A673 (cell line): ENCODE data around the gene ANAPC1. TPM values are rescaled to one million over a fixed set of nuclear protein-coding genes. Genes with fewer than 3 reads are reported as not detected.
"Not testable (repeated sequence)": the region's sequence is repeated elsewhere in the genome, so short reads cannot be mapped to it uniquely, and the experiment has no call there.

Experiments used
- BruUV-seq: library from RNA; stranded (reverse); fragments of 400-500 nt; replicated peaks from 2 replicates; lab custom pipeline; 2021; lab: Mats Ljungman, UMichigan
- CTCF ChIA-PET: fragments of 300-600 bp; sonication (Branson Sonifier 250); formaldehyde crosslinking; loops from one replicate; lab custom pipeline; 2022; ENCODE audit warnings: antibody characterized with exemption; lab: Charles Lee
- POLR2A ChIA-PET: fragments of 300-600 bp; sonication (Branson Sonifier 250); formaldehyde crosslinking; loops from one replicate; lab custom pipeline; 2022; ENCODE audit warnings: antibody characterized with exemption; ENCODE audit not compliant: low non-redundant PET; lab: Charles Lee
- DNase-seq: peaks from one replicate; pipeline ENCODE4 v3.0.0-alpha.2; 2015; ENCODE audit warnings: low spot score
- H3K27ac ChIP-seq: fragments of 200-600 bp; sonication (generic); 2 replicates; pipeline ENCODE4 v1.5.1; 2016; ENCODE audit warnings: mixed run types, low read depth, mild to moderate bottlenecking, mixed read lengths, antibody characterized with exemption, low read length; ENCODE audit not compliant: poor library complexity, severe bottlenecking
- H3K27me3 ChIP-seq: fragments of 200-600 bp; sonication (generic); replicated peaks from 2 replicates; pipeline ENCODE4 v1.6.1; 2017; ENCODE audit warnings: mixed run types, low read depth, mild to moderate bottlenecking, mixed read lengths, antibody characterized with exemption, low read length; ENCODE audit not compliant: insufficient read depth, poor library complexity
- H3K36me3 ChIP-seq: fragments of 200-600 bp; sonication (generic); 2 replicates; pipeline ENCODE4 v1.6.1; 2016; ENCODE audit warnings: mixed run types, mild to moderate bottlenecking, mixed read lengths, antibody characterized with exemption, low read length; ENCODE audit not compliant: insufficient read depth, poor library complexity, severe bottlenecking
- H3K4me1 ChIP-seq: fragments of 200-600 bp; sonication (generic); 2 replicates; pipeline ENCODE4 v1.6.1; 2017; ENCODE audit warnings: mixed run types, mild to moderate bottlenecking, mixed read lengths, antibody characterized with exemption, low read length; ENCODE audit not compliant: insufficient read depth, poor library complexity, severe bottlenecking
- H3K4me3 ChIP-seq: fragments of 200-600 bp; sonication (generic); 2 replicates; pipeline ENCODE4 v1.5.1; 2016; ENCODE audit warnings: low read depth, mixed run types, mild to moderate bottlenecking, mixed read lengths, low read length; ENCODE audit not compliant: poor library complexity, severe bottlenecking
- H3K9me3 ChIP-seq: fragments of 200-600 bp; sonication (generic); 2 replicates; pipeline ENCODE4 v1.6.1; 2016; ENCODE audit warnings: mixed run types, low read depth, mild to moderate bottlenecking, mixed read lengths, antibody characterized with exemption, low read length; ENCODE audit not compliant: poor library complexity, severe bottlenecking
- EZH2 ChIP-seq: fragments of 200-600 bp; sonication (generic); IDR thresholded peaks from 2 replicates; pipeline ENCODE4 v1.6.1; 2017; ENCODE audit warnings: borderline replicate concordance, low read depth, mild to moderate bottlenecking, mixed read lengths, antibody characterized with exemption, low read length; ENCODE audit not compliant: poor library complexity, severe bottlenecking
- intact Hi-C: fragments of 100-400 bp; cut with micrococcal nuclease; formaldehyde crosslinking; loops from one replicate; pipeline ENCODE4 v1.10.0; 2022; ENCODE audit not compliant: unreplicated experiment
- total RNA-seq: library from RNA; stranded (reverse); gene quantifications from 2 replicates; pipeline ENCODE4 v1.2.3, GENCODE V29; 2021
- TF ChIP-seq, protein P1 (sequence below): fragments of 300-800, 200-600 bp; sonication (generic); conservative IDR thresholded peaks from 2 replicates; pipeline ENCODE4 v1.5.1; 2017; ENCODE audit warnings: low read depth, mild to moderate bottlenecking, antibody characterized with exemption, low read length, moderate library complexity, mixed read lengths

Gene ANAPC1
- total RNA-seq, 1 experiment from 2014 or later: 107 TPM

DNA sequence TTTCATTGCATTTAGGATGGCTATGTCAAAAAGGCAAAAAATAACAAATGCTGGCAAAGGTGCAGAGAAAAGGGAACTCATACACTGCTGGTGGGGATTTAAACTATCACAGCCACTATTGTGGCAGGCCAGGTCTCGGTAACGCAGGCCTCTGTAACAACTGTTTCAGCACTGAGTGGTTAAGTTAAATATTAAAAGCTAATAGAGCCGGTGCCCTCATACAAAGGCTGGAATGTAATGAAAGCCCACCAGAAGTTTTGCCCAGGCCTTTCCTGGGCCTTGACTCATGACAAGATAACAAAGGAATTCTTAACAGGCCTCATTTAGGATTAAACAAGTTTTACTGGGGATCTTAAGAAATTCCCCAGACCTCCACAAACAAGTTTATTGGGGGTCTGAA, 25.1 kb upstream of the ANAPC1 start:
- intact Hi-C loops: loop anchor here (10.0 kb wide), 1 partner anchor 346 kb away; the partner anchor contains the start of gene ZC3H8
- H3K27ac ChIP-seq: peak overlapping the region; percentile 56
- ChIA-PET CTCF (no interaction called here), POLR2A (no interaction called here)
- no peaks in the 10 kb centered on the region for H3K36me3 ChIP-seq
- no peak for DNase-seq
- no peaks in the 10 kb centered on the region for H3K27me3 ChIP-seq
- BruUV-seq: no TSS peak
- H3K4me3 ChIP-seq: no peak overlapping the region
- TF ChIP-seq, protein P1, sequence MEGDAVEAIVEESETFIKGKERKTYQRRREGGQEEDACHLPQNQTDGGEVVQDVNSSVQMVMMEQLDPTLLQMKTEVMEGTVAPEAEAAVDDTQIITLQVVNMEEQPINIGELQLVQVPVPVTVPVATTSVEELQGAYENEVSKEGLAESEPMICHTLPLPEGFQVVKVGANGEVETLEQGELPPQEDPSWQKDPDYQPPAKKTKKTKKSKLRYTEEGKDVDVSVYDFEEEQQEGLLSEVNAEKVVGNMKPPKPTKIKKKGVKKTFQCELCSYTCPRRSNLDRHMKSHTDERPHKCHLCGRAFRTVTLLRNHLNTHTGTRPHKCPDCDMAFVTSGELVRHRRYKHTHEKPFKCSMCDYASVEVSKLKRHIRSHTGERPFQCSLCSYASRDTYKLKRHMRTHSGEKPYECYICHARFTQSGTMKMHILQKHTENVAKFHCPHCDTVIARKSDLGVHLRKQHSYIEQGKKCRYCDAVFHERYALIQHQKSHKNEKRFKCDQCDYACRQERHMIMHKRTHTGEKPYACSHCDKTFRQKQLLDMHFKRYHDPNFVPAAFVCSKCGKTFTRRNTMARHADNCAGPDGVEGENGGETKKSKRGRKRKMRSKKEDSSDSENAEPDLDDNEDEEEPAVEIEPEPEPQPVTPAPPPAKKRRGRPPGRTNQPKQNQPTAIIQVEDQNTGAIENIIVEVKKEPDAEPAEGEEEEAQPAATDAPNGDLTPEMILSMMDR: no peak
- no peak for TF ChIP-seq EZH2
- H3K9me3 ChIP-seq: no peaks in the 10 kb centered on the region
- peaks cover 76% of the 10 kb centered on the region for H3K4me1 ChIP-seq

DNA sequence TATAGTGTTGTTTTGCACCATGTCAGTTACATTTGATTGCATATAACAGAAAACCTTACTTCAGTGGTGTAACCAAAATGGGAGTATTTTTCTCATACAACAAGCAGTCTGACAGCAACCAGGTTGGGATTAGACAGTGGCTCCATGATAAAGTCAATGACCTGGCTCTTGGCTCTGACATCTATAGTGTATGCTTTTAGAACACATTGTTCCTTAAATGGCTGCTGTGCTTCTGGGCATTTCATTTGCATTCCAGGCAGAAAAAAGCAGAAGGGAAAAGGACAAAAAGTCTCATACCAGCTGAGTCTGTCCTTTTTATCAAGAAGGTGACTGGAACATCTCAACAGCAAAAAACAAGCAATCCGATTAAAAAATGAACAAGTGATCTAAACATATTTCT, 24.6 kb upstream of the ANAPC1 start:
- DNase-seq: no peak
- no peaks in the 10 kb centered on the region for H3K27me3 ChIP-seq
- H3K27ac ChIP-seq: peak overlapping the region; percentile 56
- CTCF ChIA-PET: no interaction called here
- no peaks in the 10 kb centered on the region for H3K36me3 ChIP-seq
- intact Hi-C loops: loop anchor here (10.0 kb wide), 1 partner anchor 346 kb away; the partner anchor contains the start of gene ZC3H8
- no TSS peak for BruUV-seq
- POLR2A ChIA-PET: no interaction called here
- H3K4me1 ChIP-seq: peaks cover 81% of the 10 kb centered on the region
- no peak overlapping the region for H3K4me3 ChIP-seq
- TF ChIP-seq EZH2: no peak
- TF ChIP-seq, protein P1: no peak
- no peaks in the 10 kb centered on the region for H3K9me3 ChIP-seq

DNA sequence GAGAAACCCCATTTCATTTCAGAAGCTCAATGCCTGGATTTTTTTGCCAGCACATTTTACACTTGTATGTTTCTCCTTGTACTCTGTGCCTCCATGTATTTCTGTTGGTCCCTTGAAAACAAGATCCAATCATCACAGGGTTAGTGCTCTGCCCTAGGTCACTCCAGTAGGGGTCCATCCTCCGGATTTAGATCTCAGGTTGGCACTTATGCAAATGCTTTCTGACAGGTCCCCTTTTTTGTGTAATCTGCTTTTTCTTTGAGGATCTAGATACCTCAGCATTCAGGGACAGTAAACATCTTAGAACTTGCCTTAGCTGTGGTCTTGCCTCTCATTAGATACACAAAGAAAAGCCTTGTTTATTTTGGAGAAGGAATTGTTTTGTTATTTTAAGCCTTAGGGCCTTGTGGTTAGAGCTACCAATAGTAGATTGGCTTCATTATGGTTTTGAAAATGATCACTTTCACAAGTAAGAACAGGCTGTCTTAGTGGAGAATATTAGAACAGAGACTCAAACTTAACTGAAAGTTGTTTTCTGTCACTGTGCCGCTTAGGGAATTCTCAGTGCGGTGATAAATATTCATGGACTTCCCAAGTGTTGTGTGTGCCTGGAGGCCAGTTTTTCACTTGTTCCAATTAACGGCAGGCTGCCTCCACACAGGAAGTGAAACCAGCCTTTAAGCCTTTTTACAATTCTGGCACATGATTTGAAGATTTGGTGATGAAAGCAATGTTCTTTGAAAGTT, 22.2 kb upstream of the ANAPC1 start:
- H3K4me3 ChIP-seq: peak overlapping the region; percentile 3
- H3K36me3 ChIP-seq: no peaks in the 10 kb centered on the region
- peaks cover 84% of the 10 kb centered on the region for H3K4me1 ChIP-seq
- DNase-seq: peak; percentile 94
- intact Hi-C loops: loop anchor here (10.0 kb wide), 1 partner anchor 349 kb away; the partner anchor contains the start of gene ZC3H8
- POLR2A ChIA-PET: interaction anchor here (0.6 kb wide), 1 partner anchor 223 kb away, joined by 8 read pairs; no protein-coding TSS in a partner anchor
- no peaks in the 10 kb centered on the region for H3K9me3 ChIP-seq
- BruUV-seq: no TSS peak
- CTCF ChIA-PET: interaction anchor here (0.6 kb wide), 1 partner anchor 617 kb away, joined by 3 read pairs; no protein-coding TSS in a partner anchor
- no peak for TF ChIP-seq EZH2
- TF ChIP-seq, protein P1: no peak
- H3K27me3 ChIP-seq: no peaks in the 10 kb centered on the region
- peak overlapping the region; percentile 84 for H3K27ac ChIP-seq

DNA sequence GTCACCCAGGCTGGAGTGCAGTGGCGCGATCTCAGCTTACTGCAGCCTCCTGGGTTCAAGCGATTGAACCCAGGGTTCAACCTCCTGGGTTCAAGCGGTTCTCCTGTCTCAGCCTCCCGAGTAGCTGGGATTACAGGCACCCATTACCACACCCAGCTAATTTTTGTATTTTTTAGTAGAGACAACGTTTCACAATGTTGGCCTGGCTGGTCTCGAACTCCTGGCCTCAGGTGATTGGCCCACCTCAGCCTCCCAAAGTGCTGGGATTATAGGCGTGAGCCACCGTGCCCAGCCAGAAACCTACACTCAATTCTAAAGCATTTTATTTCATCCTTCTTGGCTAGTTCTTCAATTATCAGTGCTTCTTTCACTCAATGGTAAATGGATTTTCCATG, 21.5 kb upstream of the ANAPC1 start:
- H3K4me3 ChIP-seq, H3K27me3 ChIP-seq, CTCF ChIA-PET, DNase-seq, BruUV-seq, H3K36me3 ChIP-seq, H3K9me3 ChIP-seq: not testable (repeated sequence)
- POLR2A ChIA-PET: interaction anchor here (0.6 kb wide), 1 partner anchor 224 kb away, joined by 8 read pairs; no protein-coding TSS in a partner anchor
- intact Hi-C loops: loop anchor here (10.0 kb wide), 1 partner anchor 349 kb away; the partner anchor contains the start of gene ZC3H8
- H3K27ac ChIP-seq: peak overlapping the region; percentile 84
- peaks cover 81% of the 10 kb centered on the region for H3K4me1 ChIP-seq
